Measurements from ENCODE around the gene GPM6B. TPM values are rescaled to one million over a fixed set of nuclear protein-coding genes. Genes with fewer than 3 reads are reported as not detected.

GPM6B gene
- total RNA-seq, 5 donors from 2014 or later (not counting 1 experiment from before 2014, with no cell fraction given) = 0.09 to 0.35 TPM; not detected in 3

GRCh38 chrX:13826770-13827169 is 9.9 kb upstream of the GPM6B start:
- H3K4me1 Mint-ChIP-seq = no peaks in the 10 kb centered on the region
- ATAC-seq (replicated peaks in 1 of 4) = no peak
- H3K27me3 Mint-ChIP-seq = peaks cover 3 to 29% of the 10 kb centered on the region in 2 donors
- no peak overlapping the region for H3K27ac Mint-ChIP-seq
- no peaks in the 10 kb centered on the region for H3K36me3 ChIP-seq (ENCODE audit: control insufficient read depth in 2 of 2, extremely low read depth in 1 of 2, insufficient read depth in 1 of 2, low read length in 1 of 2)
- no peaks in the 10 kb centered on the region for H3K9me3 ChIP-seq
- H3K4me1 ChIP-seq (ENCODE audit: control insufficient read depth in 1 of 2, extremely low read depth in 1 of 2, insufficient read depth in 2 of 2, low read length in 2 of 2) = no peaks in the 10 kb centered on the region
- ChIA-PET CTCF (no interaction called here), POLR2A (interaction anchor here in 1 of 2 donors (0.5 kb wide), 1 partner anchor 1728 kb away, joined by 7 read pairs; no protein-coding TSS in a partner anchor)
- no peak for DNase-seq
- no peak overlapping the region for H3K4me3 Mint-ChIP-seq
- no peak overlapping the region for H3K27ac ChIP-seq (ENCODE audit: low read length)
- H3K27me3 ChIP-seq (replicated peaks in 1 of 2; ENCODE audit: control insufficient read depth in 2 of 2, extremely low read depth in 1 of 2, insufficient read depth in 2 of 2, low read length in 1 of 2) = peaks cover 0 to 3% of the 10 kb centered on the region in 2 experiments
- no peaks in the 10 kb centered on the region for H3K9me3 Mint-ChIP-seq
- no peak overlapping the region for H3K4me3 ChIP-seq (ENCODE audit: control insufficient read depth in 1 of 2, extremely low read depth in 1 of 2, low read length in 1 of 2)
- whole genome bisulfite sequencing (ENCODE audit: insufficient coverage) = 94% methylated on average over 4 of the region's 5 CpGs
- no peaks in the 10 kb centered on the region for H3K36me3 Mint-ChIP-seq

GRCh38 chrX:13825178-13825762 is 8.4 kb upstream of the GPM6B start:
- Mint-ChIP-seq H3K27ac (no peak overlapping the region), H3K4me1 (no peaks in the 10 kb centered on the region), H3K9me3 (no peaks in the 10 kb centered on the region), H3K27me3 (peaks cover 3 to 38% of the 10 kb centered on the region in 2 donors), H3K4me3 (no peak overlapping the region), H3K36me3 (no peaks in the 10 kb centered on the region)
- Histone ChIP-seq H3K36me3 (ENCODE audit: control insufficient read depth in 2 of 2, extremely low read depth in 1 of 2, insufficient read depth in 1 of 2, low read length in 1 of 2) (no peaks in the 10 kb centered on the region), H3K9me3 (no peaks in the 10 kb centered on the region), H3K4me1 (ENCODE audit: control insufficient read depth in 1 of 2, extremely low read depth in 1 of 2, insufficient read depth in 2 of 2, low read length in 2 of 2) (no peaks in the 10 kb centered on the region), H3K27me3 (replicated peaks in 1 of 2; ENCODE audit: control insufficient read depth in 2 of 2, extremely low read depth in 1 of 2, insufficient read depth in 2 of 2, low read length in 1 of 2) (peaks cover 0 to 3% of the 10 kb centered on the region in 2 experiments), H3K4me3 (ENCODE audit: control insufficient read depth in 1 of 2, extremely low read depth in 1 of 2, low read length in 1 of 2) (no peak overlapping the region), H3K27ac (ENCODE audit: low read length) (no peak overlapping the region)
- CTCF ChIA-PET = interaction anchor here in 1 of 2 donors (0.5 kb wide), 1 partner anchor 48 kb away, joined by 4 read pairs; no protein-coding TSS in a partner anchor
- DNase-seq = no peak
- ATAC-seq (replicated peaks in 1 of 4) = no peak
- WGBS (ENCODE audit: insufficient coverage) = 20% methylated on average over 1 of the region's 6 CpGs
- POLR2A ChIA-PET = no interaction called here

- H3K27me3 Mint-ChIP-seq = peaks cover 5 to 43% of the 10 kb centered on the region in 2 donors
- ATAC-seq (replicated peaks in 1 of 4) = no peak
Observed at GRCh38 chrX:13824746-13825145, 7.9 kb upstream of the GPM6B start.

DNA sequence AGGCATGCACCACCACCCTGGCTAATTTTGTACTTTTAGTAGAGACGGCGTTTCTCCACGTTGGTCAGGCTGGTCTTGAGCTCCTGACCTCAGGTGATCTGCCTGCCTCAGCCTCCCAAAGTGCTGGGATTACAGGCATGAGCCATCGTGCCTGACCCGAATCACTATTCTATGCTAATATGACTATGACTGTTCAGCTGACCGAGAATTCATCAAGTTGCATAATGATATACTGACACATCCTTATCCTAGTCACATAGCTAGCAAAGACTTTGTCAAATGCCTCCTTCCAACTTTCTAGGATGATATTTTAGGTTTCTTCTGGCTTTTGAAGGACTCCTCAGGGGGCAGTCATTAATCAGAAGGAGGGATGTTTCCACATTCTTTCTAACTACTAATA is 4.8 kb upstream of the GPM6B start:
- POLR2A ChIA-PET = interaction anchor here in 1 of 2 donors (0.7 kb wide), 1 partner anchor 67 kb away, joined by 5 read pairs; no protein-coding TSS in a partner anchor
- no peak overlapping the region for H3K27ac Mint-ChIP-seq
- no peaks in the 10 kb centered on the region for H3K36me3 Mint-ChIP-seq
- CTCF ChIA-PET = no interaction called here
- Histone ChIP-seq H3K27ac (ENCODE audit: low read length) (no peak overlapping the region), H3K36me3 (ENCODE audit: control insufficient read depth in 2 of 2, extremely low read depth in 1 of 2, insufficient read depth in 1 of 2, low read length in 1 of 2) (no peaks in the 10 kb centered on the region), H3K27me3 (replicated peaks in 1 of 2; ENCODE audit: control insufficient read depth in 2 of 2, extremely low read depth in 1 of 2, insufficient read depth in 2 of 2, low read length in 1 of 2) (peaks cover 0 to 3% of the 10 kb centered on the region in 2 experiments), H3K4me1 (ENCODE audit: control insufficient read depth in 1 of 2, extremely low read depth in 1 of 2, insufficient read depth in 2 of 2, low read length in 2 of 2) (no peaks in the 10 kb centered on the region), H3K9me3 (no peaks in the 10 kb centered on the region), H3K4me3 (ENCODE audit: control insufficient read depth in 1 of 2, extremely low read depth in 1 of 2, low read length in 1 of 2) (no peak overlapping the region)
- H3K9me3 Mint-ChIP-seq = no peaks in the 10 kb centered on the region
- H3K4me3 Mint-ChIP-seq = no peak overlapping the region
- no peaks in the 10 kb centered on the region for H3K4me1 Mint-ChIP-seq
- peaks cover 12 to 45% of the 10 kb centered on the region in 2 donors for H3K27me3 Mint-ChIP-seq
- 87% methylated on average over 3 of the region's 6 CpGs for WGBS (ENCODE audit: insufficient coverage)
- no peak for ATAC-seq (replicated peaks in 1 of 4)
- no peak for DNase-seq

More at GRCh38 chrX:13824746-13825145, 7.9 kb upstream of the GPM6B start:
- CTCF ChIA-PET = no interaction called here
- Mint-ChIP-seq H3K36me3 (no peaks in the 10 kb centered on the region), H3K4me3 (no peak overlapping the region), H3K4me1 (no peaks in the 10 kb centered on the region), H3K27ac (no peak overlapping the region), H3K9me3 (no peaks in the 10 kb centered on the region)
- H3K27me3 ChIP-seq (replicated peaks in 1 of 2; ENCODE audit: control insufficient read depth in 2 of 2, extremely low read depth in 1 of 2, insufficient read depth in 2 of 2, low read length in 1 of 2) = peaks cover 0 to 3% of the 10 kb centered on the region in 2 experiments
- H3K36me3 ChIP-seq (ENCODE audit: control insufficient read depth in 2 of 2, extremely low read depth in 1 of 2, insufficient read depth in 1 of 2, low read length in 1 of 2) = no peaks in the 10 kb centered on the region
- WGBS (ENCODE audit: insufficient coverage) = no CpG with 5 or more reads among the region's 6 CpGs
- H3K4me1 ChIP-seq (ENCODE audit: control insufficient read depth in 1 of 2, extremely low read depth in 1 of 2, insufficient read depth in 2 of 2, low read length in 2 of 2) = no peaks in the 10 kb centered on the region
- H3K9me3 ChIP-seq = no peaks in the 10 kb centered on the region
- no peak overlapping the region for H3K4me3 ChIP-seq (ENCODE audit: control insufficient read depth in 1 of 2, extremely low read depth in 1 of 2, low read length in 1 of 2)
- H3K27ac ChIP-seq (ENCODE audit: low read length) = no peak overlapping the region
- POLR2A ChIA-PET = no interaction called here
- no peak for DNase-seq

DNA sequence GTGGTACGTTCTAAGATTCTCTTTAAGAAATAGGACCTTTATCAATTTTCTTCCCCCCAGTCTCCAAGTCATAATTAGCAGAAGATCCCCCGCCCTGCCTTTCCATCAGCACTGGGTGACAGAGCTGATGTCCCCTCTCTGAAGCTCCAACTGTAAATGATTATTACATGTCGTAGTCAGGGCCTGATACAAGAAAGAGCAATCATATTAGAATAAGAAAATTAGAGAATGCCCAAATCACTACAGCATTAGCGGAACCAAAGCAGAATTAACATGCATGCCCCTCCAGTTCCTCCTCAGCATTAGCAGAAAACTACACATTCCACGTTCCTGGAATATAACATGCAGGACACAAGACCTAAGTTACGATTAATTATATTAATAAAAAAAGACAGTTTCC is 717 bp downstream of the GPM6B start:
- H3K27ac Mint-ChIP-seq = no peak overlapping the region
- no peaks in the 10 kb centered on the region for H3K36me3 Mint-ChIP-seq
- H3K27me3 ChIP-seq (replicated peaks in 1 of 2; ENCODE audit: control insufficient read depth in 2 of 2, extremely low read depth in 1 of 2, insufficient read depth in 2 of 2, low read length in 1 of 2) = no peaks in the 10 kb centered on the region
- DNase-seq (no peak), ATAC-seq (replicated peaks in 1 of 4) (no peak)
- no peaks in the 10 kb centered on the region for H3K9me3 ChIP-seq
- peaks cover 23 to 46% of the 10 kb centered on the region in 2 donors for H3K27me3 Mint-ChIP-seq
- CTCF ChIA-PET = interaction anchor here in 1 of 2 donors (0.6 kb wide), 1 partner anchor 126 kb away, joined by 3 read pairs; no protein-coding TSS in a partner anchor
- H3K27ac ChIP-seq (ENCODE audit: low read length) = no peak overlapping the region
- no peaks in the 10 kb centered on the region for H3K36me3 ChIP-seq (ENCODE audit: control insufficient read depth in 2 of 2, extremely low read depth in 1 of 2, insufficient read depth in 1 of 2, low read length in 1 of 2)
- POLR2A ChIA-PET = no interaction called here
- no CpG with 5 or more reads among the region's 6 CpGs for WGBS (ENCODE audit: insufficient coverage)
- no peak overlapping the region for H3K4me3 ChIP-seq (ENCODE audit: control insufficient read depth in 1 of 2, extremely low read depth in 1 of 2, low read length in 1 of 2)
- H3K4me1 Mint-ChIP-seq = no peaks in the 10 kb centered on the region
- no peaks in the 10 kb centered on the region for H3K9me3 Mint-ChIP-seq
- H3K4me1 ChIP-seq (ENCODE audit: control insufficient read depth in 1 of 2, extremely low read depth in 1 of 2, insufficient read depth in 2 of 2, low read length in 2 of 2) = no peaks in the 10 kb centered on the region
- no peak overlapping the region for H3K4me3 Mint-ChIP-seq

DNA sequence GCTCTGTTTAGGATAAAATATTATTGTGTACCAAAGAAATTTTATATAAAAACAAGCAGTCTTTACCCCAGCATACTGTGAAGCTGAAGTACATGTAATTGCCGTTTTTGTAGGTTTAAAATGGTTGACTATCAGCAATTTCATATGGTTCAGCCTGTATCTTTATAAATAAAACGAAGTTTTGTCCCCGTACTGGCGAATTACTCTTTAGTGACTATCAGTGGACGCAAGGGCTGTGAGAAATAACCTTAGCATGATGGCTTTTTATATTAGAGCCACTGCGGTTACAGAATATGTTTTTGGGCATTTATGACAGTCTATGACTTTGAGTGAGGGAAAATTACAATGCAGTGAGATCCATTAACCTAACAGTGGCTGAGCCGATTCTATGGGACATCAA is 1.2 kb downstream of the GPM6B start:
- Mint-ChIP-seq H3K27ac (no peak overlapping the region), H3K36me3 (no peaks in the 10 kb centered on the region), H3K4me3 (no peak overlapping the region), H3K27me3 (peaks cover 23 to 41% of the 10 kb centered on the region in 2 donors), H3K9me3 (no peaks in the 10 kb centered on the region), H3K4me1 (no peaks in the 10 kb centered on the region)
- ATAC-seq (replicated peaks in 1 of 4) (no peak), DNase-seq (no peak)
- CTCF ChIA-PET = no interaction called here
- Histone ChIP-seq H3K4me3 (ENCODE audit: control insufficient read depth in 1 of 2, extremely low read depth in 1 of 2, low read length in 1 of 2) (no peak overlapping the region), H3K36me3 (ENCODE audit: control insufficient read depth in 2 of 2, extremely low read depth in 1 of 2, insufficient read depth in 1 of 2, low read length in 1 of 2) (no peaks in the 10 kb centered on the region), H3K4me1 (ENCODE audit: control insufficient read depth in 1 of 2, extremely low read depth in 1 of 2, insufficient read depth in 2 of 2, low read length in 2 of 2) (no peaks in the 10 kb centered on the region), H3K27ac (ENCODE audit: low read length) (no peak overlapping the region), H3K9me3 (no peaks in the 10 kb centered on the region), H3K27me3 (replicated peaks in 1 of 2; ENCODE audit: control insufficient read depth in 2 of 2, extremely low read depth in 1 of 2, insufficient read depth in 2 of 2, low read length in 1 of 2) (no peaks in the 10 kb centered on the region)
- WGBS (ENCODE audit: insufficient coverage) = 100% methylated on average over 1 of the region's 7 CpGs
- POLR2A ChIA-PET = no interaction called here
